Neural cell (in vitro differentiated cells): ENCODE results near the gene FAAP24. TPM values are rescaled to one million over a fixed set of nuclear protein-coding genes. Genes with fewer than 3 reads are reported as not detected.

Experiments used
- H2AFZ ChIP-seq: fragments of 200-600, 300-800 bp; sonication (generic), shearing (Covaris generic); 2 replicates; pipeline ENCODE4 v1.6.0; 2014; ENCODE audit warnings: low read depth, mild to moderate bottlenecking, antibody characterized with exemption, low read length, moderate library complexity
- H3F3A ChIP-seq: fragments of 200-600 bp; shearing (Covaris generic); 2 replicates; pipeline ENCODE4 v1.6.1; 2016; ENCODE audit warnings: mild to moderate bottlenecking, moderate library complexity, mixed read lengths, antibody characterized with exemption, low read length; ENCODE audit not compliant: insufficient read depth, poor library complexity, severe bottlenecking
- H3K27ac ChIP-seq: fragments of 200-600, 300-800 bp; sonication (generic), shearing (Covaris generic); 2 replicates; pipeline ENCODE4 v1.5.1; 2014; ENCODE audit warnings: mild to moderate bottlenecking, low read length, moderate library complexity
- H3K27me3 ChIP-seq: fragments of 300-800, 200-600 bp; sonication (generic), shearing (Covaris generic); 2 replicates; pipeline ENCODE4 v1.6.0; 2014; ENCODE audit warnings: mild to moderate bottlenecking, low read depth, low read length, moderate library complexity; ENCODE audit not compliant: insufficient read depth
- H3K36me3 ChIP-seq: fragments of 300-800, 200-600 bp; sonication (generic), shearing (Covaris generic); 2 replicates; pipeline ENCODE4 v1.5.1; 2014; ENCODE audit warnings: mild to moderate bottlenecking, antibody characterized with exemption, low read length, moderate library complexity; ENCODE audit not compliant: insufficient read depth
- H3K4me2 ChIP-seq: fragments of 300-800, 200-600 bp; sonication (generic), shearing (Covaris generic); 2 replicates; pipeline ENCODE4 v1.6.0; 2014; ENCODE audit warnings: mild to moderate bottlenecking, low read length
- H3K4me3 ChIP-seq: fragments of 300-800, 200-600 bp; sonication (generic), shearing (Covaris generic); 2 replicates; pipeline ENCODE4 v1.5.1; 2014; ENCODE audit warnings: mild to moderate bottlenecking, low read length, moderate library complexity
- H3K79me2 ChIP-seq: fragments of 200-600 bp; shearing (Covaris generic); replicated peaks from 2 replicates; pipeline ENCODE4 v1.6.0; 2014; ENCODE audit warnings: mild to moderate bottlenecking, low read length, moderate library complexity; ENCODE audit not compliant: insufficient read depth
- H3K9ac ChIP-seq: fragments of 300-800, 200-600 bp; sonication (generic), shearing (Covaris generic); 2 replicates; pipeline ENCODE4 v1.6.1; 2016; ENCODE audit warnings: mild to moderate bottlenecking, low read length, mixed read lengths
- H3K9me2 ChIP-seq: fragments of 200-600 bp; shearing (Covaris generic); 2 replicates; pipeline ENCODE4 v1.6.1; 2016; ENCODE audit warnings: mild to moderate bottlenecking, low read length, mixed read lengths; ENCODE audit not compliant: insufficient read depth
- H3K9me3 ChIP-seq: fragments of 200-600, 300-800 bp; sonication (generic), shearing (Covaris generic); 2 replicates; pipeline ENCODE4 v1.6.1; 2016; ENCODE audit warnings: mild to moderate bottlenecking, mixed run types, low read length, moderate library complexity, mixed read lengths
- H4K20me1 ChIP-seq: fragments of 200-600 bp; shearing (Covaris generic); 2 replicates; pipeline ENCODE4 v1.6.1; 2016; ENCODE audit warnings: mild to moderate bottlenecking, mixed run types; ENCODE audit not compliant: insufficient read depth
- EP300 ChIP-seq: fragments of 450-650 bp; conservative IDR thresholded peaks from 2 replicates; pipeline ENCODE4 v1.6.1; 2014; ENCODE audit warnings: antibody characterized with exemption, mild to moderate bottlenecking, moderate library complexity; ENCODE audit not compliant: poor library complexity, severe bottlenecking
- EZH2 ChIP-seq: fragments of 200-600, 300-800 bp; shearing (Covaris generic), sonication (generic); IDR thresholded peaks from 2 replicates; pipeline ENCODE4 v1.6.1; 2014; ENCODE audit warnings: antibody characterized with exemption, low read length, borderline replicate concordance, mild to moderate bottlenecking; ENCODE audit not compliant: insufficient read depth, poor library complexity, severe bottlenecking
- MXI1 ChIP-seq: fragments of 450-650 bp; conservative IDR thresholded peaks from 2 replicates; pipeline ENCODE4 v1.6.1; 2014; ENCODE audit warnings: antibody characterized with exemption, mild to moderate bottlenecking; ENCODE audit not compliant: poor library complexity, severe bottlenecking
- POLR2AphosphoS5 ChIP-seq: IDR thresholded peaks from 2 replicates; pipeline ENCODE4 v1.6.1; 2012
- RAD21 ChIP-seq: fragments of 450-650 bp; conservative IDR thresholded peaks from 2 replicates; pipeline ENCODE4 v1.6.1; 2014; ENCODE audit warnings: antibody characterized with exemption, mild to moderate bottlenecking, moderate library complexity
- SMC3 ChIP-seq: fragments of 450-650 bp; conservative IDR thresholded peaks from 2 replicates; pipeline ENCODE4 v1.6.1; 2014; ENCODE audit warnings: antibody characterized with exemption, mild to moderate bottlenecking, moderate library complexity; ENCODE audit not compliant: poor library complexity
- TAF1 ChIP-seq: IDR thresholded peaks from 2 replicates; pipeline ENCODE4 v1.6.1; 2012; ENCODE audit warnings: low read depth
- polyA plus RNA-seq: library from polyadenylated mRNA; depleted of rRNA; stranded (reverse); fragments of >200 nt; gene quantifications from 2 replicates; pipeline ENCODE4 v1.2.3, GENCODE V29; 2014
- TF ChIP-seq, protein P1 (sequence below): fragments of 450-650 bp; IDR thresholded peaks from 2 replicates; pipeline ENCODE4 v1.5.1; 2014; ENCODE audit warnings: antibody characterized with exemption, mild to moderate bottlenecking, moderate library complexity; ENCODE audit not compliant: poor library complexity, severe bottlenecking
- TF ChIP-seq, protein P2 (sequence below): IDR thresholded peaks from 2 replicates; pipeline ENCODE4 v1.6.1; 2012; ENCODE audit warnings: borderline replicate concordance

Gene FAAP24
- polyA plus RNA-seq, 1 donor from 2014 or later = 4.5 TPM

- Histone ChIP-seq H2AFZ (no peak overlapping the region), H3K4me3 (no peak overlapping the region), H3F3A (no peaks in the 10 kb centered on the region), H3K9me3 (no peaks in the 10 kb centered on the region), H3K27me3 (no peaks in the 10 kb centered on the region), H3K9me2 (no peaks in the 10 kb centered on the region), H3K9ac (no peak overlapping the region), H3K27ac (no peak overlapping the region), H3K4me2 (no peak overlapping the region), H3K79me2 (no peaks in the 10 kb centered on the region), H4K20me1 (no peaks in the 10 kb centered on the region), H3K36me3 (no peaks in the 10 kb centered on the region)
- TF ChIP-seq EZH2 = no peak
- TF ChIP-seq RAD21 = no peak
- TF ChIP-seq EP300 = no peak
Observed at GRCh38 chr19:32997716-32998355, 25.8 kb downstream of the FAAP24 start.

DNA sequence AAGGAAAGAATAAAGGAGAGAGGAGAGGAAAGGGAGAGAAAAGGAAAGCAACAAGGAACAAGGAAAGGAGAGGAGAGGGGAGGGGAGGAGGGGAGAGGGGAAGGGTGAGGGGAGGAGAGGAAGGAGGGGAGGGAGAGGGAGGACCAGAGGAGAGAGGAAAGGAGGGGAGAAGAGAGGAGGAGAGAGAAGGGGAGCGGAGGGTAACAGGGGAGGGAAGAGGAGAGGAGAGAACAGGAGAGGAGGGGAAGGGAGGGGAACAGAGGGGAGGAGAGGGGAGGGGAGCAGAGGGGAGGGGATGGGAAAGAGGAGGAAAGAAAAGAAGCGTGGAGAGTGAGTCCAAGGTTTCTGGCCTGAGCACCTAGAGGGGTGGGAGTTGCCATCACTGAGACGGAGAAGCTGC is 26.7 kb downstream of the FAAP24 start:
- H3F3A ChIP-seq = no peaks in the 10 kb centered on the region
- no peak for TF ChIP-seq RAD21
- TF ChIP-seq EP300 = no peak
- no peak for TF ChIP-seq POLR2AphosphoS5
- no peak for TF ChIP-seq EZH2
- TF ChIP-seq SMC3 = no peak
- no peak for TF ChIP-seq MXI1
- TF ChIP-seq, protein P1, sequence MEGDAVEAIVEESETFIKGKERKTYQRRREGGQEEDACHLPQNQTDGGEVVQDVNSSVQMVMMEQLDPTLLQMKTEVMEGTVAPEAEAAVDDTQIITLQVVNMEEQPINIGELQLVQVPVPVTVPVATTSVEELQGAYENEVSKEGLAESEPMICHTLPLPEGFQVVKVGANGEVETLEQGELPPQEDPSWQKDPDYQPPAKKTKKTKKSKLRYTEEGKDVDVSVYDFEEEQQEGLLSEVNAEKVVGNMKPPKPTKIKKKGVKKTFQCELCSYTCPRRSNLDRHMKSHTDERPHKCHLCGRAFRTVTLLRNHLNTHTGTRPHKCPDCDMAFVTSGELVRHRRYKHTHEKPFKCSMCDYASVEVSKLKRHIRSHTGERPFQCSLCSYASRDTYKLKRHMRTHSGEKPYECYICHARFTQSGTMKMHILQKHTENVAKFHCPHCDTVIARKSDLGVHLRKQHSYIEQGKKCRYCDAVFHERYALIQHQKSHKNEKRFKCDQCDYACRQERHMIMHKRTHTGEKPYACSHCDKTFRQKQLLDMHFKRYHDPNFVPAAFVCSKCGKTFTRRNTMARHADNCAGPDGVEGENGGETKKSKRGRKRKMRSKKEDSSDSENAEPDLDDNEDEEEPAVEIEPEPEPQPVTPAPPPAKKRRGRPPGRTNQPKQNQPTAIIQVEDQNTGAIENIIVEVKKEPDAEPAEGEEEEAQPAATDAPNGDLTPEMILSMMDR = no peak
- TF ChIP-seq, protein P2, sequence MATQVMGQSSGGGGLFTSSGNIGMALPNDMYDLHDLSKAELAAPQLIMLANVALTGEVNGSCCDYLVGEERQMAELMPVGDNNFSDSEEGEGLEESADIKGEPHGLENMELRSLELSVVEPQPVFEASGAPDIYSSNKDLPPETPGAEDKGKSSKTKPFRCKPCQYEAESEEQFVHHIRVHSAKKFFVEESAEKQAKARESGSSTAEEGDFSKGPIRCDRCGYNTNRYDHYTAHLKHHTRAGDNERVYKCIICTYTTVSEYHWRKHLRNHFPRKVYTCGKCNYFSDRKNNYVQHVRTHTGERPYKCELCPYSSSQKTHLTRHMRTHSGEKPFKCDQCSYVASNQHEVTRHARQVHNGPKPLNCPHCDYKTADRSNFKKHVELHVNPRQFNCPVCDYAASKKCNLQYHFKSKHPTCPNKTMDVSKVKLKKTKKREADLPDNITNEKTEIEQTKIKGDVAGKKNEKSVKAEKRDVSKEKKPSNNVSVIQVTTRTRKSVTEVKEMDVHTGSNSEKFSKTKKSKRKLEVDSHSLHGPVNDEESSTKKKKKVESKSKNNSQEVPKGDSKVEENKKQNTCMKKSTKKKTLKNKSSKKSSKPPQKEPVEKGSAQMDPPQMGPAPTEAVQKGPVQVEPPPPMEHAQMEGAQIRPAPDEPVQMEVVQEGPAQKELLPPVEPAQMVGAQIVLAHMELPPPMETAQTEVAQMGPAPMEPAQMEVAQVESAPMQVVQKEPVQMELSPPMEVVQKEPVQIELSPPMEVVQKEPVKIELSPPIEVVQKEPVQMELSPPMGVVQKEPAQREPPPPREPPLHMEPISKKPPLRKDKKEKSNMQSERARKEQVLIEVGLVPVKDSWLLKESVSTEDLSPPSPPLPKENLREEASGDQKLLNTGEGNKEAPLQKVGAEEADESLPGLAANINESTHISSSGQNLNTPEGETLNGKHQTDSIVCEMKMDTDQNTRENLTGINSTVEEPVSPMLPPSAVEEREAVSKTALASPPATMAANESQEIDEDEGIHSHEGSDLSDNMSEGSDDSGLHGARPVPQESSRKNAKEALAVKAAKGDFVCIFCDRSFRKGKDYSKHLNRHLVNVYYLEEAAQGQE = no peak
- no peak for TF ChIP-seq TAF1

More for the DNA sequence above, 26.7 kb downstream of the FAAP24 start:
- no peak overlapping the region for H3K9ac ChIP-seq
- no peak overlapping the region for H3K4me3 ChIP-seq
- no peak overlapping the region for H3K4me2 ChIP-seq
- no peaks in the 10 kb centered on the region for H3K27me3 ChIP-seq
- H2AFZ ChIP-seq = no peak overlapping the region
- no peaks in the 10 kb centered on the region for H3K9me3 ChIP-seq
- no peaks in the 10 kb centered on the region for H3K9me2 ChIP-seq
- H3K79me2 ChIP-seq = no peaks in the 10 kb centered on the region
- no peaks in the 10 kb centered on the region for H3K36me3 ChIP-seq
- H4K20me1 ChIP-seq = no peaks in the 10 kb centered on the region
- H3K27ac ChIP-seq = no peak overlapping the region
